Activated naive CD4-positive, alpha-beta T cell treated with anti-CD3 and anti-CD28 coated beads for 36 hours (primary cell): ENCODE results near the gene MRPL34. TPM values are rescaled to one million over a fixed set of nuclear protein-coding genes. Genes with fewer than 3 reads are reported as not detected.

Source experiments
- CTCF ChIA-PET: fragments of 350-600 bp; sonication (Branson Sonifier 250); formaldehyde crosslinking; loops from one replicate; lab custom pipeline; 2021; ENCODE audit warnings: antibody characterized with exemption; lab: Charles Lee
- DNase-seq: peaks from one replicate; pipeline ENCODE4 v3.0.0-alpha.2; 2020
- H3K27ac Mint-ChIP-seq: one replicate; pipeline ENCODE4 v1.8.0; 2021; ENCODE audit warnings: mild to moderate bottlenecking, mixed read lengths
- H3K27me3 Mint-ChIP-seq: one replicate; pipeline ENCODE4 v1.8.0; 2021; ENCODE audit warnings: low read depth, mixed read lengths
- H3K36me3 Mint-ChIP-seq: one replicate; pipeline ENCODE4 v1.8.0; 2021; ENCODE audit warnings: low read depth, mixed read lengths
- H3K4me1 Mint-ChIP-seq: one replicate; pipeline ENCODE4 v1.8.0; 2021; ENCODE audit warnings: low read depth, mixed read lengths
- H3K4me3 Mint-ChIP-seq: one replicate; pipeline ENCODE4 v1.8.0; 2021; ENCODE audit warnings: mild to moderate bottlenecking, moderate library complexity, mixed read lengths
- H3K9me3 Mint-ChIP-seq: one replicate; pipeline ENCODE4 v1.8.0; 2021; ENCODE audit warnings: mixed read lengths
- intact Hi-C: fragments of 100-400 bp; cut with micrococcal nuclease; formaldehyde crosslinking; loops from one replicate; pipeline ENCODE4 v1.15.1; 2023
- total RNA-seq, 2 experiments: library from RNA; stranded (reverse); gene quantifications; one replicate each; pipeline ENCODE4 v1.2.3, GENCODE V29; 2021

Gene MRPL34
- total RNA-seq: 10 to 100 TPM; 84.2 to 92.2 TPM

- H3K36me3 Mint-ChIP-seq: no peaks in the 10 kb centered on the region
- H3K4me3 Mint-ChIP-seq: peak within 1 kb of the TSS; percentile 89
- H3K9me3 Mint-ChIP-seq: no peaks in the 10 kb centered on the region
- H3K4me1 Mint-ChIP-seq: peaks cover 48% of the 10 kb centered on the region
- CTCF ChIA-PET: interaction anchor here (0.6 to 1.3 kb wide), 9 partner anchors 12 to 1819 kb away, joined by 3 to 7 read pairs (median 6); no protein-coding TSS in a partner anchor
- H3K27me3 Mint-ChIP-seq: no peaks in the 10 kb centered on the region
- intact Hi-C loops: loop anchor here (1.0 to 10.0 kb wide), 7 partner anchors 13 to 471 kb away; partner anchors contain the start of genes BABAM1, GTPBP3 and PGLS
- peak; percentile 97 for DNase-seq
- H3K27ac Mint-ChIP-seq: peak within 1 kb of the TSS; percentile 88
Measured at GRCh38 chr19:17305517-17306284, at the start of gene MRPL34. MRPL34 (plus strand) TSS chr19:17305872; CDS start chr19:17305893, 21 bp downstream.

DNA sequence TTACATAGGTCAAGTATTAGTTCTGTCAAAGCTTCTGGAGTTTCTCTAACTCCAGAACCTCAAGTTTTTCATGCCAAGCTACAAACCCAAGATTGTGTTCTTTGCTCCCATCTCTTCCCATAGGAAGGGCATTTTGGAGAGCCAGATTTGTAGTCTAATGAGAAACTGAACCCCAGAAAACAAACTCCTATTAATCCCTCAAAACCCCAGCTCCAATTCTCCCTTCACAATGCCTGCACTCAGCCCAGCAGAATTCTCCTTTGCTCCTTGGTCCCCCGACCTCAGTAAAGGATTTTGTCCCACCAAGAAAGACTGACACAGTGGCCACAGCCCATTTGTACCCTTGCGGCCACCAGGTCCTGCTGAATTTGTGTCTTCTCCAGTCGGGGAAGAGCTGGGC, 49.5 kb upstream of the MRPL34 start:
- no peaks in the 10 kb centered on the region for H3K36me3 Mint-ChIP-seq
- DNase-seq: no peak
- no peaks in the 10 kb centered on the region for H3K9me3 Mint-ChIP-seq
- no peaks in the 10 kb centered on the region for H3K27me3 Mint-ChIP-seq
- no peak overlapping the region for H3K27ac Mint-ChIP-seq
- intact Hi-C loops: no loop called here
- peaks cover 5% of the 10 kb centered on the region for H3K4me1 Mint-ChIP-seq
- no peak overlapping the region for H3K4me3 Mint-ChIP-seq
- CTCF ChIA-PET: interaction anchor here (0.6 to 1.6 kb wide), 2 partner anchors 71 to 193 kb away, joined by 3 to 4 read pairs; no protein-coding TSS in a partner anchor

DNA sequence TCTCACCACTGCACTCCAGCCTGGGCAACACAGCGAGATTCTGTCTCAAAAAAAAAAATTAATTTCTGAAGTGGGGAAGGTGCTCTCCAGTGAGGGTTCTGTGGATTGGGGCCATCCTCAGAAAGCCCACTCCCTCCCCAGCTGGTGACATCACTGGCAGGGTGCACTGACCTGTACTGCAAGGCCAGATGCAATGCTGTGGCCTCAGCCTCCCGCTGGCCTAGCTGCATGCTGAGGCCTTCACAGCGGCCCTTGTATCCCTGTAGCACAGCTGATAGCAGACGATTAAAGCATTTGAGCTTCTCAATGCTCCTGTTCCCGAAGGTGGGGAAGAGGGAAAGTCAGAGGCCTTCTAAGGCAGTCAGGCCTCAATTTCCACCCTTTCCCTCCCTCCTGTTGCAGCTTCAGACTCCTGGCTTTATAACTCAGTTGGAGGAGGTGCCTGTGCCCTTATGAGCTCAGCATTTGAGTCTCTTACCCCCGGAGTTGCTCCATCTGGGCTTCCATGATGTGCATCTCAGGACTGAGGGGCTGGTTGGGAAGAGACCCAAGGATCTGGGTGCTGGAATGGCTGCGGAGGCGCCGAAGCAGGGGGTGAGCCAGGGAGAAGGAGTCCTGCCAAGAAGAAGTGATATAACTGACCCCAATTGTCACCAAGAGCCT, 46.4 kb upstream of the MRPL34 start:
- Mint-ChIP-seq H3K4me3 (no peak overlapping the region), H3K36me3 (no peaks in the 10 kb centered on the region), H3K4me1 (peaks cover 5% of the 10 kb centered on the region), H3K9me3 (no peaks in the 10 kb centered on the region), H3K27ac (no peak overlapping the region), H3K27me3 (no peaks in the 10 kb centered on the region)
- intact Hi-C loops: no loop called here
- no peak for DNase-seq
- CTCF ChIA-PET: interaction anchor here (0.6 to 6.0 kb wide), 10 partner anchors 9 to 190 kb away, joined by 3 to 59 read pairs (median 4); partner anchors contain the start of gene ANKLE1

- no peaks in the 10 kb centered on the region for H3K36me3 Mint-ChIP-seq
- no peaks in the 10 kb centered on the region for H3K27me3 Mint-ChIP-seq
- H3K27ac Mint-ChIP-seq: no peak overlapping the region
- intact Hi-C loops: loop anchor here (1.0 kb wide), 1 partner anchor 193 kb away; no protein-coding TSS in a partner anchor
- DNase-seq: no peak
- no peaks in the 10 kb centered on the region for H3K9me3 Mint-ChIP-seq
- H3K4me3 Mint-ChIP-seq: no peak overlapping the region
- peaks cover 10% of the 10 kb centered on the region for H3K4me1 Mint-ChIP-seq
- CTCF ChIA-PET: interaction anchor here (0.6 to 6.0 kb wide), 14 partner anchors 10 to 211 kb away, joined by 3 to 59 read pairs (median 5); partner anchors contain the start of gene ANKLE1
Measured at GRCh38 chr19:17259934-17260333, 45.7 kb upstream of the MRPL34 start.

DNA sequence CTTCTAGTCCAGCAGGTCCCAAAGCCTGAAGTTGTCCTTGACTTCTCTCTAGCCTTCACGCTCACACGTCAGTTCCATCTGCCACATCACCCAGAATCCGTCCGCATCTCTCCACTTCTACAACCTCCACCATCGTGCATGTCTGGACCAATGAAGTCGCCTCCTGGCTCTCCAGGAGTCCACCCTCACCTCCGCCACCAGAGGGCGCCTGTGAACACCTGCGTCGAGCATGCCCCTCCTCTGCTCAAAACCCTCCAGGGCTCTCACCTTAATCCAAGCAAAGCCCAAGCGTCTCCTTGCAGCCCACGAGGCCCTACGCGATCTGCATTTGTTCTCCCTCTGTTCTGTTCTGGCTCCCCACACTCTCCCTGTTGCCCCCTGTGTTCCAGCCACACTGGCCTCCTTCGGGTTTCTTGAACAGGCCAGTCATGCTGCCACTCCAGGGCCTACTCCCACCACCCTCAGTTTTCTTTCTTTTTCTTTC, 44.8 kb upstream of the MRPL34 start:
- H3K36me3 Mint-ChIP-seq: no peaks in the 10 kb centered on the region
- intact Hi-C loops: loop anchor here (1.0 kb wide), 2 partner anchors 21 to 194 kb away; no protein-coding TSS in a partner anchor
- no peaks in the 10 kb centered on the region for H3K9me3 Mint-ChIP-seq
- H3K27me3 Mint-ChIP-seq: no peaks in the 10 kb centered on the region
- no peak overlapping the region for H3K4me3 Mint-ChIP-seq
- no peak overlapping the region for H3K27ac Mint-ChIP-seq
- H3K4me1 Mint-ChIP-seq: peaks cover 10% of the 10 kb centered on the region
- DNase-seq: peak; percentile 95
- CTCF ChIA-PET: interaction anchor here (0.6 to 6.0 kb wide), 15 partner anchors 18 to 403 kb away, joined by 3 to 59 read pairs (median 4); partner anchors contain the start of gene ANKLE1

DNA sequence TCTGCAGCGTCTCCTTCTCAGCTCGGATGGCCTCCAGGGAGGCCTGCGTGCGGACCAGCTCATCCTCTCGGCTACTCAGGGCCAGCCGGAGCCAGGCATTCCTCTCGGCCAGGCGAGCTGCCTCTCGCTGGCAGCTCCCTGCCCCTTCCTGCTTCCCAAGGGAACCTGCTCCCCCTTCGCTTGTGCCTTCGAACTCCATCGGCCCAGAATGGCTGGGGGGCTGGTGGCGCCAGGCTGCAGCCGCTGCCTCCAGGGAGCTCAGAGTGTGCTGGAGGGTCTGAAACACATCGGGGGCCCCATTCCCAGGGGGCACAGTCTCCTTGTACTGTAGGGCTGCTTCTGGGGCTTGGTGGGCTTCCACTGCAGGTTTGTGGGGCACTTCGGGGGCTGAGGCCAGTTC, 43.1 kb upstream of the MRPL34 start:
- Mint-ChIP-seq H3K9me3 (no peaks in the 10 kb centered on the region), H3K36me3 (no peaks in the 10 kb centered on the region), H3K27ac (no peak overlapping the region), H3K4me3 (no peak overlapping the region), H3K27me3 (no peaks in the 10 kb centered on the region), H3K4me1 (peaks cover 17% of the 10 kb centered on the region)
- DNase-seq: no peak
- CTCF ChIA-PET: interaction anchor here (0.6 to 6.0 kb wide), 2 partner anchors 19 to 186 kb away, joined by 4 to 59 read pairs; partner anchors contain the start of gene ANKLE1
- intact Hi-C loops: no loop called here

- DNase-seq: no peak
- Mint-ChIP-seq H3K9me3 (no peaks in the 10 kb centered on the region), H3K27me3 (no peaks in the 10 kb centered on the region), H3K36me3 (no peaks in the 10 kb centered on the region), H3K27ac (peak overlapping the region; percentile 32), H3K4me3 (no peak overlapping the region), H3K4me1 (peaks cover 25% of the 10 kb centered on the region)
- intact Hi-C loops: no loop called here
- CTCF ChIA-PET: interaction anchor here (0.6 to 5.3 kb wide), 4 partner anchors 15 to 202 kb away, joined by 3 to 38 read pairs (median 4); partner anchors contain the start of gene ANKLE1
Measured at GRCh38 chr19:17263712-17264640, 41.7 kb upstream of the MRPL34 start.

GRCh38 chr19:17264641-17264979, 41.1 kb upstream of the MRPL34 start, which contains the start of gene USHBP1:
USHBP1 (minus strand) TSS chr19:17264745; CDS start chr19:17264299, 446 bp downstream.
- no peak for DNase-seq
- H3K27me3 Mint-ChIP-seq: no peaks in the 10 kb centered on the region
- H3K4me1 Mint-ChIP-seq: peaks cover 25% of the 10 kb centered on the region

GRCh38 chr19:17266026-17266425, 39.6 kb upstream of the MRPL34 start:
- H3K4me1 Mint-ChIP-seq: peaks cover 21% of the 10 kb centered on the region
- no peaks in the 10 kb centered on the region for H3K9me3 Mint-ChIP-seq
- no peaks in the 10 kb centered on the region for H3K27me3 Mint-ChIP-seq
- intact Hi-C loops: loop anchor here (2.0 to 5.0 kb wide), 2 partner anchors 191 to 439 kb away; partner anchors contain the start of genes HAUS8, MYO9B and SIN3B
- H3K4me3 Mint-ChIP-seq: no peak overlapping the region
- DNase-seq: no peak
- CTCF ChIA-PET: interaction anchor here (0.6 to 5.3 kb wide), 4 partner anchors 12 to 310 kb away, joined by 3 to 38 read pairs (median 4); partner anchors contain the start of gene ANKLE1
- no peak overlapping the region for H3K27ac Mint-ChIP-seq
- H3K36me3 Mint-ChIP-seq: peaks cover 6% of the 10 kb centered on the region

More at GRCh38 chr19:17264641-17264979, 41.1 kb upstream of the MRPL34 start, which contains the start of gene USHBP1:
- H3K36me3 Mint-ChIP-seq: peaks cover 1% of the 10 kb centered on the region
- intact Hi-C loops: no loop called here
- CTCF ChIA-PET: interaction anchor here (0.9 to 5.3 kb wide), 3 partner anchors 16 to 201 kb away, joined by 3 to 38 read pairs (median 4); partner anchors contain the start of gene ANKLE1
- no peak within 1 kb of the TSS for H3K4me3 Mint-ChIP-seq
- no peaks in the 10 kb centered on the region for H3K9me3 Mint-ChIP-seq
- H3K27ac Mint-ChIP-seq: peak within 1 kb of the TSS; percentile 36

- intact Hi-C loops: loop anchor here (2.0 to 5.0 kb wide), 2 partner anchors 192 to 439 kb away; partner anchors contain the start of genes HAUS8, MYO9B and SIN3B
- Mint-ChIP-seq H3K4me3 (peak overlapping the region; percentile 87), H3K27me3 (no peaks in the 10 kb centered on the region), H3K9me3 (no peaks in the 10 kb centered on the region), H3K36me3 (peaks cover 9% of the 10 kb centered on the region), H3K27ac (peak overlapping the region; percentile 85), H3K4me1 (peaks cover 20% of the 10 kb centered on the region)
- CTCF ChIA-PET: interaction anchor here (0.8 to 5.3 kb wide), 6 partner anchors 9 to 119 kb away, joined by 3 to 38 read pairs (median 4); partner anchors contain the start of gene ANKLE1
- DNase-seq: no peak
Measured at GRCh38 chr19:17266589-17266974, 39.1 kb upstream of the MRPL34 start.
